Colonic mucosa (tissue), 4 donors: ENCODE results near the gene ANKRD33. TPM values are rescaled to one million over a fixed set of nuclear protein-coding genes. Genes with fewer than 3 reads are reported as not detected.

Experiments used
- DNase-seq: peaks from one replicate; pipeline ENCODE4 v3.0.0-alpha.2; 2020
- H3K27ac ChIP-seq: fragments of 200-600 bp; one replicate; pipeline ENCODE4 v1.8.0; 2021
- H3K27me3 ChIP-seq: fragments of 200-600 bp; one replicate; pipeline ENCODE4 v1.8.0; 2021
- H3K36me3 ChIP-seq: fragments of 200-600 bp; one replicate; pipeline ENCODE4 v1.8.0; 2021
- H3K4me1 ChIP-seq: fragments of 200-600 bp; one replicate; pipeline ENCODE4 v1.8.0; 2021; ENCODE audit warnings: mild to moderate bottlenecking
- H3K4me3 ChIP-seq: fragments of 200-600 bp; one replicate; pipeline ENCODE4 v1.8.0; 2021
- H3K9ac ChIP-seq, 2 donors: one replicate each; pipeline ENCODE4 v1.7.0; 2013; ENCODE audit warnings: control low read depth in 2 of 2, low read depth in 2 of 2, low read length in 2 of 2
- H3K9me3 ChIP-seq: fragments of 200-600 bp; one replicate; pipeline ENCODE4 v1.8.0; 2021
- CTCF ChIP-seq: fragments of 200-600 bp; IDR thresholded peaks from one replicate; pipeline ENCODE4 v1.8.0; 2022; ENCODE audit warnings: antibody characterized with exemption, mild to moderate bottlenecking
- intact Hi-C: fragments of 100-400 bp; cut with DNase I; formaldehyde crosslinking; loops from one replicate; pipeline ENCODE4 v1.14.1; 2022
- total RNA-seq, 2 donors: library from RNA; stranded (reverse); fragmentation: NEBNext Ultra II Directional in 1 of 2; extraction: Animal tissue kit (Norgen Biotek cat#: 25700) in 1 of 2; gene quantifications; one replicate each; pipeline ENCODE4 v1.2.1, GENCODE V29; 2021
- donor health status: healthy.
- donor health status: DM: no; HTN: no; CAD: no.
- donor health status: DM: no; HTN: no; CAD: no.

Gene ANKRD33
- total RNA-seq, 2 donors from 2014 or later = not detected

- H3K4me1 ChIP-seq = no peaks in the 10 kb centered on the region
- H3K36me3 ChIP-seq = no peaks in the 10 kb centered on the region
- no peak overlapping the region for H3K4me3 ChIP-seq
- intact Hi-C loops = loop anchor here (5.0 kb wide), 2 partner anchors 43 to 448 kb away; partner anchors contain the start of gene SLC4A8
- no peak overlapping the region for H3K27ac ChIP-seq
- DNase-seq = no peak
- peaks cover 12% of the 10 kb centered on the region for H3K27me3 ChIP-seq
- H3K9ac ChIP-seq = no peak overlapping the region
- no peak for TF ChIP-seq CTCF
- no peaks in the 10 kb centered on the region for H3K9me3 ChIP-seq
Observed at GRCh38 chr12:51870504-51870903, 17.4 kb upstream of the ANKRD33 start.

GRCh38 chr12:51871126-51871525 lies 16.8 kb upstream of the ANKRD33 start:
- H3K27me3 ChIP-seq = peaks cover 12% of the 10 kb centered on the region
- H3K9ac ChIP-seq = no peak overlapping the region
- no peak for TF ChIP-seq CTCF
- no peaks in the 10 kb centered on the region for H3K4me1 ChIP-seq
- no peak overlapping the region for H3K27ac ChIP-seq
- no peaks in the 10 kb centered on the region for H3K9me3 ChIP-seq
- intact Hi-C loops = loop anchor here (5.0 kb wide), 2 partner anchors 44 to 449 kb away; partner anchors contain the start of gene SLC4A8
- DNase-seq = no peak
- no peak overlapping the region for H3K4me3 ChIP-seq
- no peaks in the 10 kb centered on the region for H3K36me3 ChIP-seq

- Histone ChIP-seq H3K36me3 (no peaks in the 10 kb centered on the region), H3K4me1 (no peaks in the 10 kb centered on the region), H3K4me3 (no peak overlapping the region), H3K27me3 (peaks cover 12% of the 10 kb centered on the region), H3K9me3 (no peaks in the 10 kb centered on the region), H3K27ac (no peak overlapping the region), H3K9ac (no peak overlapping the region)
- no peak for TF ChIP-seq CTCF
- intact Hi-C loops = loop anchor here (5.0 kb wide), 2 partner anchors 45 to 450 kb away; partner anchors contain the start of gene SLC4A8
- DNase-seq = no peak
Observed at GRCh38 chr12:51871918-51872688, 15.8 kb upstream of the ANKRD33 start.

GRCh38 chr12:51872689-51872981 lies 15.3 kb upstream of the ANKRD33 start:
- H3K27me3 ChIP-seq = peaks cover 12% of the 10 kb centered on the region
- no peak for DNase-seq
- H3K36me3 ChIP-seq = no peaks in the 10 kb centered on the region
- no peak overlapping the region for H3K4me3 ChIP-seq
- no peaks in the 10 kb centered on the region for H3K9me3 ChIP-seq
- intact Hi-C loops = loop anchor here (5.0 kb wide), 2 partner anchors 45 to 450 kb away; partner anchors contain the start of gene SLC4A8
- no peak overlapping the region for H3K27ac ChIP-seq
- TF ChIP-seq CTCF = no peak
- H3K4me1 ChIP-seq = no peaks in the 10 kb centered on the region
- no peak overlapping the region for H3K9ac ChIP-seq

- no peaks in the 10 kb centered on the region for H3K4me1 ChIP-seq
- H3K36me3 ChIP-seq = no peaks in the 10 kb centered on the region
- H3K4me3 ChIP-seq = no peak overlapping the region
- peaks cover 12% of the 10 kb centered on the region for H3K27me3 ChIP-seq
- no peak for DNase-seq
- TF ChIP-seq CTCF = no peak
- no peak overlapping the region for H3K9ac ChIP-seq
- no peak overlapping the region for H3K27ac ChIP-seq
- no peaks in the 10 kb centered on the region for H3K9me3 ChIP-seq
- intact Hi-C loops = loop anchor here (5.0 kb wide), 2 partner anchors 46 to 451 kb away; partner anchors contain the start of gene SLC4A8
Observed at GRCh38 chr12:51873251-51873994, 14.5 kb upstream of the ANKRD33 start.
